Measurements from ENCODE around the gene KIFBP.
"Not testable (repeated sequence)": the region's sequence is repeated elsewhere in the genome, so short reads cannot be mapped to it uniquely, and the experiment has no call there.

KIFBP gene

GRCh38 chr10:68975936-68976473, 12.6 kb upstream of the KIFBP start:
- H3K36me3 ChIP-seq (ENCODE audit: control insufficient read depth in 4 of 4, insufficient read depth in 4 of 4, low read length in 3 of 4) = peaks cover 48 to 95% (median 72%) of the 10 kb centered on the region in 4 experiments
- POLR2A ChIA-PET = not testable (repeated sequence)

GRCh38 chr10:68979738-68980137, 8.9 kb upstream of the KIFBP start:
- H3K4me1 ChIP-seq (ENCODE audit: control extremely low read depth in 1 of 4, control insufficient read depth in 4 of 4, insufficient read depth in 4 of 4, low read length in 3 of 4); DNase-seq; H3K27me3 ChIP-seq (replicated peaks in 2 of 5; ENCODE audit: control insufficient read depth in 4 of 5, insufficient read depth in 5 of 5, low read length in 4 of 5); POLR2A ChIA-PET; H3K27ac ChIP-seq (ENCODE audit: insufficient read depth in 1 of 2, low read depth in 1 of 2, low read length in 2 of 2, poor library complexity in 1 of 2, severe bottlenecking in 2 of 2); H3K4me3 ChIP-seq (ENCODE audit: control insufficient read depth in 1 of 7, extremely low read depth in 1 of 7, insufficient read depth in 4 of 7, low read depth in 2 of 7, low read length in 6 of 7); H3K9me3 ChIP-seq (ENCODE audit: control extremely low read depth in 1 of 5, control insufficient read depth in 4 of 5, insufficient read depth in 2 of 5, low read depth in 1 of 5, low read length in 4 of 5): not testable (repeated sequence)
- WGBS (ENCODE audit: insufficient coverage) = 100% methylated on average over 4 of the region's 6 CpGs
- peaks cover 33 to 94% (median 68%) of the 10 kb centered on the region in 4 experiments for H3K36me3 ChIP-seq (ENCODE audit: control insufficient read depth in 4 of 4, insufficient read depth in 4 of 4, low read length in 3 of 4)
- CTCF ChIA-PET = interaction anchor here (1.5 to 2.7 kb wide), 3 partner anchors 8 to 10 kb away, joined by 5 to 9 read pairs (median 6); no protein-coding TSS in a partner anchor

More at GRCh38 chr10:68975936-68976473, 12.6 kb upstream of the KIFBP start:
- H3K9me3 ChIP-seq (ENCODE audit: control extremely low read depth in 1 of 5, control insufficient read depth in 4 of 5, insufficient read depth in 2 of 5, low read depth in 1 of 5, low read length in 4 of 5); H3K27ac ChIP-seq (ENCODE audit: insufficient read depth in 1 of 2, low read depth in 1 of 2, low read length in 2 of 2, poor library complexity in 1 of 2, severe bottlenecking in 2 of 2); H3K27me3 ChIP-seq (replicated peaks in 2 of 5; ENCODE audit: control insufficient read depth in 4 of 5, insufficient read depth in 5 of 5, low read length in 4 of 5); H3K4me1 ChIP-seq (ENCODE audit: control extremely low read depth in 1 of 4, control insufficient read depth in 4 of 4, insufficient read depth in 4 of 4, low read length in 3 of 4); H3K4me3 ChIP-seq (ENCODE audit: control insufficient read depth in 1 of 7, extremely low read depth in 1 of 7, insufficient read depth in 4 of 7, low read depth in 2 of 7, low read length in 6 of 7); DNase-seq; CTCF ChIA-PET: not testable (repeated sequence)
- no CpG with 5 or more reads among the region's 5 CpGs for WGBS (ENCODE audit: insufficient coverage)

- H3K36me3 ChIP-seq (ENCODE audit: control insufficient read depth in 4 of 4, insufficient read depth in 4 of 4, low read length in 3 of 4) = peaks cover 28 to 87% (median 64%) of the 10 kb centered on the region in 4 experiments
- no peaks in the 10 kb centered on the region for H3K9me3 ChIP-seq (ENCODE audit: control extremely low read depth in 1 of 5, control insufficient read depth in 4 of 5, insufficient read depth in 2 of 5, low read depth in 1 of 5, low read length in 4 of 5)
- no peaks in the 10 kb centered on the region for H3K27me3 ChIP-seq (replicated peaks in 2 of 5; ENCODE audit: control insufficient read depth in 4 of 5, insufficient read depth in 5 of 5, low read length in 4 of 5)
- no peaks in the 10 kb centered on the region for H3K4me1 ChIP-seq (ENCODE audit: control extremely low read depth in 1 of 4, control insufficient read depth in 4 of 4, insufficient read depth in 4 of 4, low read length in 3 of 4)
- POLR2A ChIA-PET = no interaction called here
- no CpG with 5 or more reads among the region's 1 CpG for WGBS (ENCODE audit: insufficient coverage)
- CTCF ChIA-PET = interaction anchor here (1.0 to 2.7 kb wide), 6 partner anchors 9 to 174 kb away, joined by 3 to 9 read pairs (median 6); no protein-coding TSS in a partner anchor
- no peak overlapping the region for H3K4me3 ChIP-seq (ENCODE audit: control insufficient read depth in 1 of 7, extremely low read depth in 1 of 7, insufficient read depth in 4 of 7, low read depth in 2 of 7, low read length in 6 of 7)
- no peak overlapping the region for H3K27ac ChIP-seq (ENCODE audit: insufficient read depth in 1 of 2, low read depth in 1 of 2, low read length in 2 of 2, poor library complexity in 1 of 2, severe bottlenecking in 2 of 2)
- DNase-seq = peak in 2 of 3 donors; percentile 59 to 60
These were observed 7.5 kb upstream of the KIFBP start for GRCh38 chr10:68981074-68981473.

- 98% methylated on average over 10 of the region's 11 CpGs for WGBS (ENCODE audit: insufficient coverage)
- POLR2A ChIA-PET = no interaction called here
These were observed 6.2 kb upstream of the KIFBP start for GRCh38 chr10:68982389-68982788.

GRCh38 chr10:68987611-68988010, 992 bp upstream of the KIFBP start:
- POLR2A ChIA-PET = no interaction called here

More at GRCh38 chr10:68982389-68982788, 6.2 kb upstream of the KIFBP start:
- H3K9me3 ChIP-seq (ENCODE audit: control extremely low read depth in 1 of 5, control insufficient read depth in 4 of 5, insufficient read depth in 2 of 5, low read depth in 1 of 5, low read length in 4 of 5) = no peaks in the 10 kb centered on the region
- no peak overlapping the region for H3K4me3 ChIP-seq (ENCODE audit: control insufficient read depth in 1 of 7, extremely low read depth in 1 of 7, insufficient read depth in 4 of 7, low read depth in 2 of 7, low read length in 6 of 7)
- CTCF ChIA-PET = interaction anchor here (1.8 kb wide), 1 partner anchor 9 kb away, joined by 5 read pairs; no protein-coding TSS in a partner anchor
- no peak overlapping the region for H3K27ac ChIP-seq (ENCODE audit: insufficient read depth in 1 of 2, low read depth in 1 of 2, low read length in 2 of 2, poor library complexity in 1 of 2, severe bottlenecking in 2 of 2)
- H3K36me3 ChIP-seq (ENCODE audit: control insufficient read depth in 4 of 4, insufficient read depth in 4 of 4, low read length in 3 of 4) = peaks cover 20 to 75% (median 56%) of the 10 kb centered on the region in 4 experiments
- H3K4me1 ChIP-seq (ENCODE audit: control extremely low read depth in 1 of 4, control insufficient read depth in 4 of 4, insufficient read depth in 4 of 4, low read length in 3 of 4) = no peaks in the 10 kb centered on the region
- H3K27me3 ChIP-seq (replicated peaks in 2 of 5; ENCODE audit: control insufficient read depth in 4 of 5, insufficient read depth in 5 of 5, low read length in 4 of 5) = no peaks in the 10 kb centered on the region
- no peak for DNase-seq

GRCh38 chr10:68989317-68989990, 851 bp downstream of the KIFBP start:
- DNase-seq = no peak
- CTCF ChIA-PET = interaction anchor here (1.3 kb wide), 1 partner anchor 16 kb away, joined by 9 read pairs; no protein-coding TSS in a partner anchor
- Histone ChIP-seq H3K4me1 (ENCODE audit: control extremely low read depth in 1 of 4, control insufficient read depth in 4 of 4, insufficient read depth in 4 of 4, low read length in 3 of 4) (peaks cover 0 to 19% (median 15%) of the 10 kb centered on the region in 4 experiments), H3K36me3 (ENCODE audit: control insufficient read depth in 4 of 4, insufficient read depth in 4 of 4, low read length in 3 of 4) (peaks cover 0 to 14% (median 4%) of the 10 kb centered on the region in 4 experiments), H3K27ac (ENCODE audit: insufficient read depth in 1 of 2, low read depth in 1 of 2, low read length in 2 of 2, poor library complexity in 1 of 2, severe bottlenecking in 2 of 2) (peak overlapping the region; percentile 46 to 85), H3K9me3 (ENCODE audit: control extremely low read depth in 1 of 5, control insufficient read depth in 4 of 5, insufficient read depth in 2 of 5, low read depth in 1 of 5, low read length in 4 of 5) (no peaks in the 10 kb centered on the region), H3K27me3 (replicated peaks in 2 of 5; ENCODE audit: control insufficient read depth in 4 of 5, insufficient read depth in 5 of 5, low read length in 4 of 5) (no peaks in the 10 kb centered on the region), H3K4me3 (ENCODE audit: control insufficient read depth in 1 of 7, extremely low read depth in 1 of 7, insufficient read depth in 4 of 7, low read depth in 2 of 7, low read length in 6 of 7) (peak overlapping the region; percentile 84 to 96 (median 94))
- POLR2A ChIA-PET = no interaction called here
- WGBS (ENCODE audit: insufficient coverage) = 15% methylated on average over 16 of the region's 22 CpGs

More at GRCh38 chr10:68987611-68988010, 992 bp upstream of the KIFBP start:
- peaks cover 8 to 27% (median 18%) of the 10 kb centered on the region in 4 experiments for H3K36me3 ChIP-seq (ENCODE audit: control insufficient read depth in 4 of 4, insufficient read depth in 4 of 4, low read length in 3 of 4)
- no peaks in the 10 kb centered on the region for H3K27me3 ChIP-seq (replicated peaks in 2 of 5; ENCODE audit: control insufficient read depth in 4 of 5, insufficient read depth in 5 of 5, low read length in 4 of 5)
- peaks cover 0 to 19% (median 15%) of the 10 kb centered on the region in 4 experiments for H3K4me1 ChIP-seq (ENCODE audit: control extremely low read depth in 1 of 4, control insufficient read depth in 4 of 4, insufficient read depth in 4 of 4, low read length in 3 of 4)
- H3K9me3 ChIP-seq (ENCODE audit: control extremely low read depth in 1 of 5, control insufficient read depth in 4 of 5, insufficient read depth in 2 of 5, low read depth in 1 of 5, low read length in 4 of 5) = no peaks in the 10 kb centered on the region
- 100% methylated on average over 2 of the region's 3 CpGs for WGBS (ENCODE audit: insufficient coverage)
- CTCF ChIA-PET = interaction anchor here (0.8 to 1.3 kb wide), 10 partner anchors 9 to 200 kb away, joined by 3 to 6 read pairs (median 3); no protein-coding TSS in a partner anchor
- peak overlapping the region in 1 of 2 experiments; percentile 85 for H3K27ac ChIP-seq (ENCODE audit: insufficient read depth in 1 of 2, low read depth in 1 of 2, low read length in 2 of 2, poor library complexity in 1 of 2, severe bottlenecking in 2 of 2)
- H3K4me3 ChIP-seq (ENCODE audit: control insufficient read depth in 1 of 7, extremely low read depth in 1 of 7, insufficient read depth in 4 of 7, low read depth in 2 of 7, low read length in 6 of 7) = no peak overlapping the region
- no peak for DNase-seq
